DND-41 (cell line): ENCODE data around the gene VPREB3.

Experiments used
- EZH2 ChIP-seq: IDR thresholded peaks from 3 replicates; pipeline ENCODE4 v1.6.1; 2012; ENCODE audit warnings: borderline replicate concordance, low read depth, mild to moderate bottlenecking, moderate library complexity, low read length, inconsistent platforms; ENCODE audit not compliant: severe bottlenecking
- TF ChIP-seq, protein P1 (sequence below): IDR thresholded peaks from 2 replicates; pipeline ENCODE4 v1.5.1; 2012; ENCODE audit warnings: borderline replicate concordance, low read length, moderate library complexity, mild to moderate bottlenecking; ENCODE audit not compliant: poor library complexity, severe bottlenecking; ENCODE audit errors: extremely low read depth

DNA sequence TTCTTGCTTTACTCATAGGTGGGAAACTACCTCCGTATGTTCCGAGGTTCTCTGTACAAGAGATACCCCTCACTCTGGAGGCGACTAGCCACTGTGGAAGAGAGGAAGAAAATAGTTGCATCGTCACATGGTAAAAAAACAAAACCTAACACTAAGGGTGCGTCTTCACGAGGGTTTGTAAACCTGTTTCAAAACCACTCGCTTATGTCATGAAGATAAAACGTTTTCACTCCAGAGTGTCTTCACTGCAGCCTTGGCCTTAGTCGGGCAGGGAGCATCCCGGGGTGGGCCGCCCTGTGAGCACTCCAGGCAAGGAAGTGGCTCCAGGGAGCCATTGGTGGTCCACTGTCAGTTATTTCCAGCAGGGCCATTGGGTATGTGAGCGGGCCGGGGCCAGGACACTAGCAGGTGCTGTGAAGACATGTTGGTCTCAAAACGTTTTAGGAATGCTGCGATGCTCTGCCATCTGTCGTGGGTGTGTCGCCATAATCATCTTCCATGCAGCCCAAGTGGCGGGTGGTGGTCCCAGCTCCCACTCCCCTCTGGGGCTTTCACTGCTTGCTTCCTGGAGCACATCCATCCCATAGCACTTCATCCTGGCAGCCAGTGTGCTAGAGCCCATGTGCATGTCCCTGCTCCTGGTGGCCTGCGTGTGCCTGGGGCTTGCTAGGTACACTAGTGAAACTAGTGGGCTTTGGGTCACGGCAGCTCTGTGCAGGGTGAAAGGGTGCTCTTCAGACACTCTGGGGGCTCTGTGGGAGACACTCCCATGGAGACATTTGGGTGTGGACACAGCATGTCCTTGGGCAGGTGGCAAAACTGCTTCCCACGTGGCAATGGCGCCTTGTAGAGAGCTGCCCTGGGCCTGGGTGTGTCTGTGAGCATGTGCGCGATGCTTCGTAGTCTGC lies 37.8 kb upstream of the VPREB3 start:
- TF ChIP-seq, protein P1, sequence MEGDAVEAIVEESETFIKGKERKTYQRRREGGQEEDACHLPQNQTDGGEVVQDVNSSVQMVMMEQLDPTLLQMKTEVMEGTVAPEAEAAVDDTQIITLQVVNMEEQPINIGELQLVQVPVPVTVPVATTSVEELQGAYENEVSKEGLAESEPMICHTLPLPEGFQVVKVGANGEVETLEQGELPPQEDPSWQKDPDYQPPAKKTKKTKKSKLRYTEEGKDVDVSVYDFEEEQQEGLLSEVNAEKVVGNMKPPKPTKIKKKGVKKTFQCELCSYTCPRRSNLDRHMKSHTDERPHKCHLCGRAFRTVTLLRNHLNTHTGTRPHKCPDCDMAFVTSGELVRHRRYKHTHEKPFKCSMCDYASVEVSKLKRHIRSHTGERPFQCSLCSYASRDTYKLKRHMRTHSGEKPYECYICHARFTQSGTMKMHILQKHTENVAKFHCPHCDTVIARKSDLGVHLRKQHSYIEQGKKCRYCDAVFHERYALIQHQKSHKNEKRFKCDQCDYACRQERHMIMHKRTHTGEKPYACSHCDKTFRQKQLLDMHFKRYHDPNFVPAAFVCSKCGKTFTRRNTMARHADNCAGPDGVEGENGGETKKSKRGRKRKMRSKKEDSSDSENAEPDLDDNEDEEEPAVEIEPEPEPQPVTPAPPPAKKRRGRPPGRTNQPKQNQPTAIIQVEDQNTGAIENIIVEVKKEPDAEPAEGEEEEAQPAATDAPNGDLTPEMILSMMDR, result no peak
- no peak for TF ChIP-seq EZH2
